GM21576 (cell line): Measurements from ENCODE around the gene CBFB.
"Not testable (repeated sequence)": the region's sequence is repeated elsewhere in the genome, so short reads cannot be mapped to it uniquely, and the experiment has no call there.

Source experiments
- ATAC-seq: cut with Tn5 transposase; IDR thresholded peaks from one replicate; pipeline ENCODE4 v1.9.1; 2021; ENCODE audit warnings: mild to moderate bottlenecking, moderate library complexity; ENCODE audit not compliant: unreplicated experiment

CBFB gene

DNA sequence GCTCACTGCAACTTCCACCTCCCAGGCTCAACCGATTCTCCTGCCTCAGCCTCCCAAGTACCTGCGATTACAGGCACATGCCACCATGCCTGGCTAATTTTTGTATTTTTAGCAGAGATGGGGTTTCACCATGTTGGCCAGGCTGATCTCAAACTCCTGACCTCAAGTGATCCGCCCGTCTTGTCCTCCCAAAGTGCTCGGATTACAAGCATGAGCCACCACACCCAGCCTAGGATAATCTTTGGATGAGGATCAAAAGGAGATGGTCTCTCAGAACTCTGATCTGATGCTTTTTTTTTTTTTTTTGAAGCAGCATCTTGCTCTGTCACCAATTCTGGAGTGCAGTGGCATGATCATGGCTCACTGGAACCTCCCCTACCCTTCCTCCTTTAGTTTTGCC lies 93.8 kb downstream of the CBFB start:
- ATAC-seq, result not testable (repeated sequence)

DNA sequence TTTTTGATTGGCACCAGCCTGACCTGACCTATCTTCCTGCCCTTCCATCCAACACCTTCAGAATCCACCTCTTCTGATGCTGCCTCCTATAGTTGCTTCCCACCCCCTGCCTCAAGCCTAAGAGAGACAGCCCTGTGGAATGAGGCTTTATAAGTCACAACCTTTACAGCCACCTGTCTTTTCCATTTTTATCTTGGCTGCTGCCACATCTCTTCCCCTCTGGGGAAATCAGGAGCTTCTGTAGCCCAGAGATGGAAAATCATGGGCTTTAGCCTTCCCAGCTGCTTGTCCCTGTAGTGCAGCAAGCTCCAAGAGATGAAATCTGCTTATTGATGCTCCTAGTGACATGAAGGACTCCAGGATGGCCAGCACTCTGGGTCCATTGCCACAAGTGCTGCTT lies 99.5 kb downstream of the CBFB start:
- no peak for ATAC-seq

DNA sequence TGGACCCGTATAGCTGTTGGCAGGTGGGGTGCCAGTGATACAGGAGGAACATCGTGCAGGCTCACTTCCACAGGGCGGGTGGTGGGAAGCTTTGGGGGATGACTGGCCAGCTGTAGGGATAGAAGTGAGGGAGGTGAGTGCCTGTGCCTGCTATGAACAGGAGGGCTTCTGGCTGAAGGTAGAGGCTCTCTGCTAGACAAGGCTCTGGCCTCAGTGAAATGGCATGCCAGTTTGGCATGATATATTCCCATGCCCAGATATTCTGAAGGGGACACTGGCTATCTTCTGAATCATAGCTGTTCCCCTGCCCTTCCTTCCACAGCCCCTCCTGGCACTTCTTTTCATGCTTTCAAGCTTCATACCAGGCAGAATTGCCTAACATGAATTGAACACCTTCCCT lies 99.9 kb downstream of the CBFB start:
- ATAC-seq, result no peak

DNA sequence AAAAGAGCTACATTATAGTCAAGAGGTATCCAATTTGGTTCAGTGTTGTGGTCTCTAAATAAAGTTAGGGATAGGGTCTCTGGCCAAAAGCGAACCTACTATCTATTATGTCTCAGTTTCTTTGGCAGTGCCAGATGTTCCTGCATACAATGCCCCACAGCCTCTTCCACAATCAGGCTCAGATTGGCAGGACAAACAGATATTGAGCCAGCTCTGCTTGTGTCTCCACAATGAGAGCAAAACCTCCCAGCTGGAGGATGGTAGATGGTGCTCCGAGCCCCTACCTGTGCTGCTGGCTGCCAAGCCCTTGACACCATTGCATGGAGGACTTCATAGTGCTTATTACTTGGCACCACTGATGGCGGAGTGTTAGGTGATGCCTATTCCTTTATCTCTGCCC lies 100.5 kb downstream of the CBFB start:
- no peak for ATAC-seq

DNA sequence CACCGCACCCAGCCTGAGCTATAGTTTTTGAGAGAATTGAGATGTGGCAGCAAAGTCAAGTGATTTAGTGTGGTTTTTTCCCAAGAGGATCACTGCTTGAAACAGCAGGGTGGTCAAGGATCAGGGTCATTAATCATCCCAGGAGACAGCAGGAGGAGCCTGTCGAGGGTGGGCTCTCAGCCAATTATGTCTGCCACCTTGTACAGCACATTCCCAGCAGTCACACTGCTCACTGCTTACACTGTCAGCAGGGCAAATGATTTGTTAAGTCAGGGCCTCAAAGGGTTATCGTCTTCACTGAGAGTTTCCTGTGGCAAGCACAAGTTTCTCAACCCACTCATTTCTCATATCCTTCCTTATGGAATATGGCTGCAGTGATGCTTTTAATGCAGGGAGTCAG lies 108.7 kb downstream of the CBFB start:
- ATAC-seq, result no peak

DNA sequence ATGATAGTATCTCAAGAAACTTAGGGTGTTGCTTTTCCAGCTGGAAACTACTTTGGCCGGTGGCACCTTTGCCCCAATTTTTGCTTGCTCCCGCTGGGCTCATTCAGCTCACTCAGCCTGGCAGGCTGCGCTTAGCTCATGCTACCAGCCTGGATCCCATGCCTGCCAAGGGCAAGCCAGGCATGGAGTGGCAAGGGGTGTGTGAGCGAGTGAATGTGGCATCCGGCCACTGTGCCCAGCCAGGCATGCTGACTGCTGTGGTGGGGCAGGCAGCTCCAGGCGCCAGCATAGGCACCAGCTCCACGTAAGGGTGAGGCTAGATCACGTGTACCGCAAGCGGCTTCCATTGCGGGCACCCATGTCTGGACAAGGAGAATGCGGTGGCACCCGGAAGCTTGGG lies 112.4 kb downstream of the CBFB start:
- ATAC-seq, result no peak

DNA sequence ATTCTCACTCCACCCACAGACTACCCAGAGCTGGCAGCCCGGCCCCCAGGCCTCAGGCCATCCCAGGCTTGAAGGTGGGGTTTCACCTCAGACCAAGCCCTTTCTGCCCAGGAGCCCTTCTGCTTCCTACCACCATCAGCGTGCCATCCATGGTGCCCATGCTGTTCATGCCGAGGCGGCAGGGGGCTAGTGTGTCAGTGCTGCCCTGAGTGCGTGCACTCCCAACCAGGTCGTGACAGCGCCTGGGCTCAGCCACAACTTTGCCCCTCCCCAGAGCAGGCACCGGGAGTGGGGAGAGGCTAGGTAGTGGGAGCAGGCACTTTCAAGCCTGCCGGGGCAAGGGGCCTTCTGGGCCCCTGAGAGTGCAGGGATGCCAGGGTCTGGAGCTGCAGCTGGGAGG lies 113.4 kb downstream of the CBFB start:
- no peak for ATAC-seq

DNA sequence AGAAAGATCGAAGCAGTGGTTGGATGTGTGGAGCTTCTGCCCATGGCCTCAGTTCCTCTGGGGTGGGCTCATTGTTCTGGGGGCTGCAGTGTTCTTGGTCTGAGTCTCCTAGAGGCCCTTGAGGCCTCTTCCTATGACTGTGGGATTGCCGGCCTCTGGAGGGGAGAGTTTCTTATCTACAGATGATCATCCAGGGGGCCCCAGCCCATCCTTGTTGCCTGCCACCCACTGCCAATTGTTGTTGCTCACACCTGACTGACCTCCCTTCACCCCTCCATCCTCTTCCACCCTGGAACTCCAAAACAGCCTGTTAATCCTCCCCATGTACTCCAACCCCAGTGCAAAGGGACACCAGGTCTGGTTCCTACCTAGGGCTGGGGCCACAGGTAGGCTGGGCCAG lies 116.0 kb downstream of the CBFB start:
- no peak for ATAC-seq

DNA sequence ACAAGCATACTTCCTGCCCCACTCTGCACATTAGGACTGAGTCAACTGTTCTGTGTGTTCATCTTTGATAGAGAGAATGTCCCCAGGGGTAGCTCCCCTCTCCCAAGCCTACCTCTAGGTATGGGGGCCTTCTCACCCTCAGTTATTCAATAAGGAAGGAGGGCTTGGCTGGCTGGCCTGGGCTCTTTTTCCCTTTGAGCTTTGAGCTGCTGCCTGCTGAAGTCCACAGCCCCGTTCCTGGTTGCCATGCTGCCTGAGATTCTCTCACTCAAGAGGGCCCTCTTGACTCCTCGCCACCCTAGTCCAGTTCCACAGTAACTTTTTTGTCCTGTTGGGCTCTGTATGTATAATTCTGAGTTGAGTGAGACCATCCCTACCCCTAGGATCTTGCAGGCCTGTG lies 116.8 kb downstream of the CBFB start:
- ATAC-seq, result no peak

DNA sequence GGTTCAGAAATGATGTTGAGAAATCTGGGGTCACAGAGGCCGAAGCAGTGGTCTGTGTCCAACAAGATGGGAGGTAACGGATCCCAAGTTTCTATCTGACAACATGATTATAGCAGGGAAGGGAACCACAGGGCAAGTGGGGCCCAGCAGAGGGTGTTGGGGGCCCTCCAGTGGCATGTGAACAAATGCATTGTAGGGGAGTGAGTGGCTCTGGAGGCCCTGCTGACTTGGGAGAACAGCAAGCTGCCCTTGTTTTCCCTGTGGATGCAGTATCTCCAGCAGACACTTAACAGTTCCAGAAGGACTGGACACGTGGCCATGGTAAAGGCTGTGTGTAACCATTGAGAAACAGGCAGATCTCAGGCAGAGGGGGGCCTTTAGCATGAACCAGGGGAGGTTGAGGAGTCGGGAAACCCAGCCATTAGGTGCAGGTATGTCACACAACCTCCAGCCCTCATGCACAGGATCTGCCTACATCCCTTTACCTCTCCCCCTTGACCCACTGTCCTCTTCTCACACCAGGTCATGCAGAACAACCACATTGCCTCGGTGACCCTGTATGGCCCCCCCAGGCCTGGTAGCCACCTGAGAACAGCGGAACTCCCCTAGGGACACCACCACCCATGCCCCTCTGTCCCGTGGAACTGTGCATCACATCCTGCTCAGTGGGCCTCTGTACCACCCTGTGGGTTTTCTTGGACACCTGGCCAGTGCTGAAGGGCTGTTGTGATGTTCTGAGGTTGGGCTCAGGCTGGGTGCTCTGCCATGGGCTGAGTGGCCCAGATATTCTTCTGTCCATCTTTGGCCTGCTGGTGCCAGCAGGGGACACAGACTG lies 117.8 kb downstream of the CBFB start:
- ATAC-seq, result no peak

DNA sequence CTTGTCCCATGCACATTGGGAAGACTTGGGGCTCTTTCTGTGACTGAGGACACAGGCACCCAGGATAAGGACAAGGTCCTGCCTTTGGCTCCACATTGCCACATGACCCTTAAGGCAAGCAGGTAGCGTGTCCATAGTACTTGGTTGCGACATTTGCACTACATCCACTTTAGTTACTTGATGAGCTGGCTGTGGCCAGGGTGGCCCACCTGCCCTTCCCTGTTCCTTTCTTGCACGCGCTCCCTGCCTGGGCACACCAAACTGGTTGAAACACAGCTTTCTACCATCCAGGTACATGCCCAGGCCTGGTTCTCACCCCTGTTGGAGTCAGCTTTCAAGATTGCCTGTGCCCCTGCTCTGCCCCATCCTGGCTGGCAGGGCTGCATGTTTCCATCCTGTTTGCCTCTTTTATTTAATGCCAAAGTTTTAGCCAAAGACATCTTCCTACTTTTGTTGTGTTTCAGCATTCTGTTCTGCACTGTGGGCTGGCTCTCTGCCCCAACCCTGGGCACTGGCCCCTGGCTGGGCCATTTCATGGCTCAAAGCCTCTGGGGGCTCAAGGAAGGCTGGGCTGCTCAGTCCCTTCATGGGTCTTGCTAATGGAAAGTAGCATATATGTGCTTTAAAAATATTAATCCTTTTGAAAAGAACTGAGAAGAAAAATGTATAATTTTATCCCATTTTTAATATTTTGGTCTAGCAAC lies 118.6 kb downstream of the CBFB start:
- no peak for ATAC-seq

DNA sequence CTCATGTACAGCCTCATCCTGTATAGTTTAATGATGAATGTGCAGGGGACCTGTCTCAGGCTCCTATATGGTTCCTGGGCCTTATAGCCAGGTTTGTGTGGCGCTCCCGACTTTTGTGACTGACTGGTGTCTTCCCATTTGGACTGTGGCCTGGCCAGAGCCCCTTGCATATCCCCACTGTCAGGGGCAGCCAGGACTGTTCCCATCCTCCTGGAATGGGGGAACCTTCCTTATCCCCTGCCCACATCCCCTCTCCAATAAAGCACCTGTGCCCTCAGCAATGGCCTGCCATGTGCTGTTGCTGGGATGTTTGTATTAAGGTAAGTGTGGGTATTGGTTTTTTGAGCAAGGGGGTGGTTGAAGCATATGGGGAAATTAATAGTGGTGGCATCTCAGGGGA lies 119.3 kb downstream of the CBFB start:
- ATAC-seq, result no peak

DNA sequence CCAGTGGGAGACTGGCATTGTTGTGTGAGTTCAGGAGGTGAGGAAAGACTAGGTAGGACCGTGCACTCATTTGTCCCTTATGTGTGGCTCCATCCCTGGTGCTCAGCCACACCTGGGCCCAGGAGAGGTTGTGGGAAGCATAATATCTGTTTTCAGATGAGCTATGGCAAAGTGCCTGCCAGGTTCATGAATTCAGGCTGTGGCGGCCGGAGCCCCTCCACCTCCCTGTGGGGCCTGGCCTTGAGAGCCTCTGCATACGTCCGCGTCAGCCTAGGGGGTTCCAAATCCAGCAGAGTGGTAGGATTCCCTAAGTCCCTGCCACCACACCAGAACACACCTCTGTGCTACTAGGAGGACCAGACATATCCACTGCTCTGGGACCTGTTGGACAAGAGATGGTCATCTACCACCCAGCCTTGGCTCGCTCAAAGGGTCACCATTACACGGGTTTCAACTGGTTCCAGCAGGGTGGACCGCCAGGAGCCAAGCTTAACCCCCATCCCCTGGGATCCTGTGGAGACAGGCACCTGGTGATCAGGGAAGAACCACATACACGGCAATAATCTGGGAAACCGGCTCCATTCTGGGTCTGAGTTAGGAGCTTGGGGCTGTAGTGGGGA lies 119.8 kb downstream of the CBFB start:
- ATAC-seq, result no peak

DNA sequence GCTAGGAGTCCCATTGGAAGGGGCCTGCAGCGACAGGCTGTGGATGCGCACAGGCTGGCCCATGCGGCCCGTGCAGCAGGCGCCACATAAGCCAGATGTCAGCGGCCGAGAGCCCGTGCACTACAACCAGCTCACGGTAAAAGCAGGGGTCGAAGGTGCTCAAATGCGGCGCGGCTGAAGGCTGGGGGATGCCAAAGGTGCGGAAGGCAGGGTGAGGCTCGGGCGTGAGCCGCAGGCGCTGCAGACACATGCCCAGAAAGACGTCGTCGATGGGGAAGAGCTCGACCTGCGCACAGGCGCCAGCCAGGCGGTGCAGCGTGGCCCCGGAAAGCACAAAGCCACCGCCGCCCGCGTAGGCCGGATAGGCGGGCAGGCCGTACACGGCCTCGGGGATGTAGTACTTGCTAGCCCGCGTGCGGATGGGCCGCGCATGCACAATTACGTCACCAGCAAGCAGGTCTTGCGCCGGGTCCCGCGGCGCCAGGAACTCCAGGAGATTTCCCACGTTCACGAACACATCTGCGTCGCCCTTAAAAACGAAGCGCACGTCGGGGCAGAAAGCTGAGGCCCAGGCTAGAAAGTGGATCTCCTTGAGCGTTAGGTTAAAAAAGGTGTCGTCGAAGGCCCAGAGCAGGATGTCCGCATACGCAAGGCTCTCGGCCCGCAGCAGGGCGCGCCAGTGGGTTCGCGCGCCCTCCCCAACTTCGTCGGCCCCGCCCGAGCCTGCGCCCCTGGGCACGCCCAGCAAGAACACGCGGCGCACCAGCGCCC lies 120.5 kb downstream of the CBFB start:
- ATAC-seq, result no peak

DNA sequence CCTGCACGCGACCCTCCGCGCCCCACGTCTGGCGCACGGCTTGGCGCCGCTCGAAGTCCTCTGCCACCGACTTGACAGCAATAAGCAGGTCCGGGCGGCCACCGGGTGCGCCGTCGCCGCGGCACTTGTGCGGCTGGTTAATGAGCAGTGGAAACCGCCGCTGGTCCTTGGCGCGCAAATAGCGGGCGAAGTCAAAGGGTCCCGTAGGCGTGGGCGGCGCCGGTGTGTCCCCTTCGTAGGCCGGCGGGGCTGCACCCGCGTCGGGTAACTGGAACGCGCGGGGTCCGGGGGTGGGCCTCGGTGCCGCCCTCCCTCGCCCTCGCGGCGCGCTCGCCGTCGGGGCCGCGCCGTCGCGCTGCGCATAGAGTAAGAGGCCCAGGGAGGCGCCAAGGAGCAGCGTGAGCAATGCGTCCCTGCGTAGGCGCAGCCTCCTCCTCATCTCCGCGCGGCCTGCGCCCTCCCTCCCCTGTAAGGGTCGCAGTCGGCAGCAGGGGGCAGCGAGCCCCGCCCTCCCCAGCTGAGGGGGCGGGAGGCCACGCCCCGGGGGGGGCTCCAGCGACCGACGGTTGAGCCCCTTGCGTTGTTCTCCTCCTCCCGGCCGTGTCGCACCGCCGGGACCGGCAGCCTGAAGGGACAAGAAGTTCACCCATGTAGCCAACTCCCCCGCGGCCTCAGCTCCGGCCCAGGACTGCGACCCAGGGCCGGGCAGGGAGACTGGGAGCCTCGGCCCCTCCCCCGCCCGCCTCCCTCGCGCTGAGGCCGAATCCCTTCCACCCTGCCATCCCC lies 121.3 kb downstream of the CBFB start:
- no peak for ATAC-seq
